ENCODE results near the gene CELF2. TPM values are rescaled to one million over a fixed set of nuclear protein-coding genes. Genes with fewer than 3 reads are reported as not detected.

The CELF2 gene
- total RNA-seq, 1 experiment from 2014 or later = 28.7 TPM

DNA sequence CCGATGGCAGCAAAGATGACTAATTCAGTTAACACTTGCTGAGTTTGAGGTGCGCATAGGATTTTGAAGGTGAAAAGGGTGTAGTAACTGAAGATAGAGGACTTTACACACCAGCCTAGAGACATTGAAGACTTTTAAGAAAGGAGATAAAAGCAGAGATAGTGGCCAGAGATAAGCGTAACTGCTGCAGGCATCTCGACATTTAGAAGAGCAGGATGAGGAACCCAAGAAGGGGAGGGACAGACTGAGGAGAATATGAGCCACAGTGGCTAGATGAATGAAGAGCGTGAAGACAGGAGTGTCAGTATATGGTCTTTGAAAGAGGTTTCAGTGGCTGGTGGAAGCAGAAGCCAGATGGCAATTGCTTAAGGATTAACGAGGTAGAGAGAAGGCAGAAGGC lies 71.6 kb downstream of the CELF2 start:
- H2AK5ac ChIP-seq (ENCODE audit: insufficient read length, low read length) = no peak overlapping the region
- H3K27me3 ChIP-seq (ENCODE audit: insufficient read depth, low read length) = no peaks in the 10 kb centered on the region
- H2AFZ ChIP-seq (ENCODE audit: low read length) = no peak overlapping the region
- Mint-ChIP-seq H3K9me3 (no peaks in the 10 kb centered on the region), H3K4me1 (peaks cover 5 to 9% of the 10 kb centered on the region in 2 experiments), H3K4me3 (no peak overlapping the region), H3K27me3 (ENCODE audit: low read depth) (no peaks in the 10 kb centered on the region), H3K27ac (no peak overlapping the region), H3K36me3 (ENCODE audit: insufficient read depth in 1 of 3, low read depth in 3 of 3) (no peaks in the 10 kb centered on the region)
- no peak overlapping the region for H3K4me2 ChIP-seq (ENCODE audit: insufficient read depth, insufficient read length, low read length)
- no peak overlapping the region for H3K14ac ChIP-seq (ENCODE audit: insufficient read depth, low read length)
- peaks cover 4% of the 10 kb centered on the region; the same call in 1 of the 2 replicates for H3K4me1 ChIP-seq (ENCODE audit: insufficient read depth, low read length)
- no peak overlapping the region for H2BK120ac ChIP-seq (ENCODE audit: low read depth, low read length, poor library complexity, severe bottlenecking)
- TF ChIP-seq, protein P1, sequence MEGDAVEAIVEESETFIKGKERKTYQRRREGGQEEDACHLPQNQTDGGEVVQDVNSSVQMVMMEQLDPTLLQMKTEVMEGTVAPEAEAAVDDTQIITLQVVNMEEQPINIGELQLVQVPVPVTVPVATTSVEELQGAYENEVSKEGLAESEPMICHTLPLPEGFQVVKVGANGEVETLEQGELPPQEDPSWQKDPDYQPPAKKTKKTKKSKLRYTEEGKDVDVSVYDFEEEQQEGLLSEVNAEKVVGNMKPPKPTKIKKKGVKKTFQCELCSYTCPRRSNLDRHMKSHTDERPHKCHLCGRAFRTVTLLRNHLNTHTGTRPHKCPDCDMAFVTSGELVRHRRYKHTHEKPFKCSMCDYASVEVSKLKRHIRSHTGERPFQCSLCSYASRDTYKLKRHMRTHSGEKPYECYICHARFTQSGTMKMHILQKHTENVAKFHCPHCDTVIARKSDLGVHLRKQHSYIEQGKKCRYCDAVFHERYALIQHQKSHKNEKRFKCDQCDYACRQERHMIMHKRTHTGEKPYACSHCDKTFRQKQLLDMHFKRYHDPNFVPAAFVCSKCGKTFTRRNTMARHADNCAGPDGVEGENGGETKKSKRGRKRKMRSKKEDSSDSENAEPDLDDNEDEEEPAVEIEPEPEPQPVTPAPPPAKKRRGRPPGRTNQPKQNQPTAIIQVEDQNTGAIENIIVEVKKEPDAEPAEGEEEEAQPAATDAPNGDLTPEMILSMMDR (conservative IDR thresholded peaks at IDR 0.05) = no peak
- no peak overlapping the region for H4K8ac ChIP-seq (replicated peaks; ENCODE audit: insufficient read length, low read depth, low read length)
- no peak overlapping the region for H3T11ph ChIP-seq (ENCODE audit: low read length)
- no peak overlapping the region for H3K18ac ChIP-seq (ENCODE audit: insufficient read length, low read depth, low read length)
- H3K23me2 ChIP-seq (ENCODE audit: insufficient read length, low read depth, low read length, poor library complexity, severe bottlenecking) = no peaks in the 10 kb centered on the region
- no peak overlapping the region for H4K91ac ChIP-seq (ENCODE audit: insufficient read length, low read depth, low read length)
- no peaks in the 10 kb centered on the region for H3K9me3 ChIP-seq (ENCODE audit: control insufficient read depth, low read depth, low read length)
- no peak for DNase-seq
- H4K5ac ChIP-seq (ENCODE audit: insufficient read length, low read depth, low read length) = no peak overlapping the region
- no peak overlapping the region for H3K56ac ChIP-seq (ENCODE audit: insufficient read length, low read depth, low read length)
- H4K20me1 ChIP-seq (ENCODE audit: control insufficient read depth, insufficient read depth, insufficient read length) = no peaks in the 10 kb centered on the region
- H2BK20ac ChIP-seq (ENCODE audit: low read depth, low read length, poor library complexity, severe bottlenecking) = no peak overlapping the region
- peaks cover 2% of the 10 kb centered on the region; the same call in 1 of the 2 replicates for H3K79me2 ChIP-seq (ENCODE audit: insufficient read depth, low read length)
- no peaks in the 10 kb centered on the region for H3K79me1 ChIP-seq (ENCODE audit: insufficient read depth, low read depth, low read length, poor library complexity, severe bottlenecking)
- no peak overlapping the region for H2BK15ac ChIP-seq (ENCODE audit: low read depth, low read length)
- no peak overlapping the region for H3K23ac ChIP-seq (ENCODE audit: insufficient read length, low read depth, low read length)
- no peak overlapping the region for H3K27ac ChIP-seq (ENCODE audit: insufficient read length, low read depth, low read length)
- H3K4ac ChIP-seq (ENCODE audit: low read depth, low read length) = no peak overlapping the region
- no peak overlapping the region for H3K9ac ChIP-seq (ENCODE audit: extremely low read depth, insufficient read length, low read length)
- no peak overlapping the region for H2BK5ac ChIP-seq (ENCODE audit: insufficient read length, low read length)
- no peak overlapping the region for H2BK12ac ChIP-seq (ENCODE audit: insufficient read length, low read depth, low read length)
- WGBS (ENCODE audit: extremely low coverage, insufficient read length, low lambda C conversion rate) = no CpG with 5 or more reads among the region's 6 CpGs
